C1 segment of cervical spinal cord (tissue), 14 donors: ENCODE results near the gene HPS3.
"Not testable (repeated sequence)": the region's sequence is repeated elsewhere in the genome, so short reads cannot be mapped to it uniquely, and the experiment has no call there.

Source experiments
- DNase-seq, 14 donors: peaks; one replicate each; lab custom pipeline; 2025; lab: John Stamatoyannopoulos, UW

HPS3 gene

GRCh38 chr3:149129326-149130205 is at the start of gene HPS3:
Gene HPS3, plus strand, starts transcription at chr3:149129638. Its CDS starts 86 bp downstream, at chr3:149129724.
- DNase-seq: peak; percentile 37 to 92 (median 82)

GRCh38 chr3:149080011-149080698 is 49.3 kb upstream of the HPS3 start:
- DNase-seq: no peak

- DNase-seq: no peak
These were observed 48.7 kb upstream of the HPS3 start for GRCh38 chr3:149080699-149081091.

- no peak for DNase-seq
These were observed 47.7 kb upstream of the HPS3 start for GRCh38 chr3:149081772-149082171.

- peak in 4 of 14 donors; percentile 35 to 69 (median 50) for DNase-seq
These were observed 43.6 kb upstream of the HPS3 start for GRCh38 chr3:149085828-149086231.

- peak; percentile 47 to 95 (median 92) for DNase-seq
These were observed 43.0 kb upstream of the HPS3 start, which contains the start of gene HLTF for GRCh38 chr3:149086232-149086988. Gene HLTF, minus strand, starts transcription at chr3:149086533. Its CDS starts 197 bp downstream, at chr3:149086336.

- peak in 1 of 14 donors; percentile 1 for DNase-seq
These were observed 42.2 kb upstream of the HPS3 start for GRCh38 chr3:149087208-149087607.

- no peak for DNase-seq
These were observed 40.0 kb upstream of the HPS3 start for GRCh38 chr3:149089395-149089794.

- no peak for DNase-seq
These were observed 39.0 kb upstream of the HPS3 start for GRCh38 chr3:149090461-149090860.

- DNase-seq: no peak
These were observed 38.5 kb upstream of the HPS3 start for GRCh38 chr3:149090907-149091306.

- no peak for DNase-seq
These were observed 37.5 kb upstream of the HPS3 start for GRCh38 chr3:149091983-149092382.

- no peak for DNase-seq
These were observed 34.0 kb upstream of the HPS3 start for GRCh38 chr3:149095487-149095886.

- DNase-seq: not testable (repeated sequence)
These were observed 31.5 kb upstream of the HPS3 start for GRCh38 chr3:149097987-149098386.

- DNase-seq: no peak
These were observed 28.3 kb upstream of the HPS3 start for GRCh38 chr3:149101154-149101553.

- DNase-seq: no peak
These were observed 27.8 kb upstream of the HPS3 start for GRCh38 chr3:149101641-149102040.

GRCh38 chr3:149104484-149104883 is 25.0 kb upstream of the HPS3 start:
- no peak for DNase-seq

GRCh38 chr3:149114458-149114857 is 15.0 kb upstream of the HPS3 start:
- peak in 1 of 14 donors; percentile 10 for DNase-seq

- no peak for DNase-seq
These were observed 14.3 kb upstream of the HPS3 start for GRCh38 chr3:149115114-149115513.

GRCh38 chr3:149118724-149119123 is 10.7 kb upstream of the HPS3 start:
- DNase-seq: no peak

- no peak for DNase-seq
These were observed 10.0 kb upstream of the HPS3 start for GRCh38 chr3:149119466-149119865.

- DNase-seq: no peak
These were observed 9.1 kb upstream of the HPS3 start for GRCh38 chr3:149120051-149120972.
